ENCODE results near the gene TRIM59.
A peak's percentile ranks its signal among the peaks of the same experiment; 100 is the strongest.

TRIM59 gene

DNA sequence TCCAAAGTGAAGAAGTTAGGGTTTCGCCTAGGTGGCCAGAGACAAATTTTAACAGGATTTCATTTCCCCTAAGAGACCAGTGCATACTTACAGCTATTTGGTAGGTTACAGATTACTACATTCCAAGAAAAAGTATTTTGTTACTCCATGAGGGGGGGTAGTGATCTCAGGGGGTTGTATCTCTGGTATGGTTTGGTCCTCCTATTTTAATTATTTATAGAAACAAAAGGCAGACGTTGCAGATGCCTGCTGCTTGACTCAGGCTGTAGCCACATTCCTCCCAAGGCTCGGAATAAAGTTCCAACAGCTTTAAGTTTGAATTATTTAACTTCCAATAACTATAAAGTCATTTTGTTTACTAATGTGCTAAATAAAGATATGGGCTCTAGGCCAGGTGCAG is 1.3 kb upstream of the TRIM59 start:
- H3K4me3 ChIP-seq (ENCODE audit: low read depth, low read length): no peak overlapping the region
- TF ChIP-seq, protein P1, sequence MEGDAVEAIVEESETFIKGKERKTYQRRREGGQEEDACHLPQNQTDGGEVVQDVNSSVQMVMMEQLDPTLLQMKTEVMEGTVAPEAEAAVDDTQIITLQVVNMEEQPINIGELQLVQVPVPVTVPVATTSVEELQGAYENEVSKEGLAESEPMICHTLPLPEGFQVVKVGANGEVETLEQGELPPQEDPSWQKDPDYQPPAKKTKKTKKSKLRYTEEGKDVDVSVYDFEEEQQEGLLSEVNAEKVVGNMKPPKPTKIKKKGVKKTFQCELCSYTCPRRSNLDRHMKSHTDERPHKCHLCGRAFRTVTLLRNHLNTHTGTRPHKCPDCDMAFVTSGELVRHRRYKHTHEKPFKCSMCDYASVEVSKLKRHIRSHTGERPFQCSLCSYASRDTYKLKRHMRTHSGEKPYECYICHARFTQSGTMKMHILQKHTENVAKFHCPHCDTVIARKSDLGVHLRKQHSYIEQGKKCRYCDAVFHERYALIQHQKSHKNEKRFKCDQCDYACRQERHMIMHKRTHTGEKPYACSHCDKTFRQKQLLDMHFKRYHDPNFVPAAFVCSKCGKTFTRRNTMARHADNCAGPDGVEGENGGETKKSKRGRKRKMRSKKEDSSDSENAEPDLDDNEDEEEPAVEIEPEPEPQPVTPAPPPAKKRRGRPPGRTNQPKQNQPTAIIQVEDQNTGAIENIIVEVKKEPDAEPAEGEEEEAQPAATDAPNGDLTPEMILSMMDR (IDR thresholded peaks at IDR 0.05; ENCODE audit: low read depth, low read length): no peak
- in situ Hi-C loops (cut with HindIII; ENCODE audit: low sequenced_read_pairs): no loop called here
- peak; percentile 85 for DNase-seq (ENCODE audit: low read depth, low spot score)

DNA sequence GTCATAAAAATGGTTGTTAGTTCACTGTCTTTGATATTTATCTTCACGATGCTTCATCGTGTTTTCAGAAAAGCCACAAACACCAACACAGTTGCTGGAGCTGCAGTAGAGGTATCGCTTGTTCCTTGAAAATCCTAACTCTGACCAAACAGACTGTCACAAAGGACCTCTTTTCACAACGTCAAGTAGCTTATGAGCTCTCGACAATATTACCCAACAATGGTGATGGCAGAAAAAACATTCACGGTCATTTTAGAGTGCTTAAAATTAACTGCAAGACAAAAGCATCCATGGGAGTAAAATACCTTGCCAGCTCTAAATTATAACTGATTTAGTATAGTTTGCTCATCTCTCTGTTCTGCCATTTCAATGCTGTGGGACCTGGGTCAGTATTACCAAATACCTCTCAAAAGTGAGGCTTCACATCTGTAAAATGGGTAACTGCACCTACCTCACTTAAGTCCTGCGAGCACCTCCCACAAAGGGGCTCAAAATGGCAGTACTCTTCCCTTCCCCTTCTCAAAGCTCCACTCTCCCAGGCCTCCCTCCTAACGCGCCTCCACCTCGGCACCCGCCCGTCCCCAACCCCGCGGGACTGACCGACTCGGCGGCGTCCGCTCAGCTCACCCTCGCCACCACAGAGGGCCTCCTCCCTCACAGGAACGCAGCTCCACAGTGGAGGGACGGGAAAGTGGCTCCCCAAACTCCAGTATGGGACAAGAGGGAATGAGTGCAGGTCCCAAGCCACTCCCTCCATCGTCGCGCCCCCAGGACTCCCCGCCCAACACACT is 546 bp downstream of the TRIM59 start:
- in situ Hi-C loops (cut with HindIII; ENCODE audit: low sequenced_read_pairs): no loop called here
- peak overlapping the region; percentile 82 for H3K4me3 ChIP-seq (ENCODE audit: low read depth, low read length)
- DNase-seq (ENCODE audit: low read depth, low spot score): peak; percentile 43
- TF ChIP-seq, protein P1 (IDR thresholded peaks at IDR 0.05; ENCODE audit: low read depth, low read length): peak; percentile 0

DNA sequence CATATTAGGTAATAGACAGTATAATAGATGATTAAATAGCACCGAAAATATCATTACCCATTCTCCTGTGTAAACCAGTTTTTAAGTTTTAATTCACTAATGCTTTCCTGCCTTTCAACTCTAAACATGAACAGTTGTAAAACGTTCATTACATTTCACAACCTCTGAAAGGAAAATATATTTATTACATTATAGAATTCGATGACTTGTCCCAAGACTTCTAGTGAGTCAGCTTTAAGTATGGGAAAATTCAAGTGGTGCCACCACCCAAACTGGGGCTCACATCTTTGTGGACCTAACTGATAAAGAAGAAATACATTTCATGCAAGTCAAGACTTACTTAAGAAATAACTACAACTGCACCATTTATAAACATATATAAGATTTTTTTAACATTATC is 2.0 kb downstream of the TRIM59 start:
- peak; percentile 54 for DNase-seq (ENCODE audit: low read depth, low spot score)
- TF ChIP-seq, protein P1 (IDR thresholded peaks at IDR 0.05; ENCODE audit: low read depth, low read length): no peak
- in situ Hi-C loops (cut with HindIII; ENCODE audit: low sequenced_read_pairs): no loop called here
- peak overlapping the region; percentile 82 for H3K4me3 ChIP-seq (ENCODE audit: low read depth, low read length)

DNA sequence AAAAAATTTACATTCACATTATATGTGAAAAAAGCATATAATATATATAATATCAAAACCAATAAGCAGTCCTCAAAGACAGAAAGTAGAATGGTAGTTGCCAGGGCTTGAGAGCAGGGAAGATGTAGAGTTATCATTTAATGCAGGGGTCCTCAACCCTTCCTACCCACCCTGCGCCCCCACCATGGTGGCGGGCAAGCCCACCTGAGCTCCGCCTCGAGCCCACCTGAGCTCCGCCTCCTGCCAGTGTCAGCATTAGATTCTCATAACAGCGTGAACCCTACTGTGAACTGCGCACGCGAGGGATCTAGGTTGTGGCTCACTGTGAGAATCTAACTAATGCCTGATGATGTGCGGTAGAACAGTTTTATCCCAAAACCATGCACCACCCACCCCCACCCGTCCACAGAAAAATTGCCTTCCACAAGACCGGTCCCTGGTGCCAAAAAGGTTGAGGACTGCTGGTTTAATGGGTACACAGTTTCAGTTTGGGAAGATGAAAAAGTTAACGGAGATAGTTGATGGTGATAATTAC is 3.0 kb downstream of the TRIM59 start:
- no peak for DNase-seq (ENCODE audit: low read depth, low spot score)

DNA sequence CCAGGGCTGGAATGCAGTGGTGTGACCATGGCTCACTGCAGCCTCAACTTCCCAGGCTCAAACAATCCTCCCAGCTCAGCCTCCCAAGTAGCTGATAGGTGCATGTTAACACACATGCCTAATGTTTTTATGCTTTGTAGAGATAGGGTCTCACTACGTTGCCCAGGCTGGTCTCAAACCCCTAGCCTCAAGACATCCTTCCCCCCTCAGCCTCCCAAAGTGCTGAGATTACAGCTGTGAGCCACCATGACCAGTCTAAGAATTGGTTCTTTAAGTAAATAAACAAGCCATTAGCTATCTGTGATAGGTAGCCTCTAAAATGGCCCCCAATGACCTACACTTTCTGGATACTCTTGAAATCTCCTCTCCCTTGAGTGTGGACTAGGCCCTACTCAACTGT is 3.7 kb downstream of the TRIM59 start:
- DNase-seq (ENCODE audit: low read depth, low spot score): no peak
- TF ChIP-seq, protein P1 (IDR thresholded peaks at IDR 0.05; ENCODE audit: low read depth, low read length): no peak
- in situ Hi-C loops (cut with HindIII; ENCODE audit: low sequenced_read_pairs): no loop called here
- H3K4me3 ChIP-seq (ENCODE audit: low read depth, low read length): no peak overlapping the region

More for the DNA sequence above, 3.0 kb downstream of the TRIM59 start:
- no peak overlapping the region for H3K4me3 ChIP-seq (ENCODE audit: low read depth, low read length)
- TF ChIP-seq, protein P1 (IDR thresholded peaks at IDR 0.05; ENCODE audit: low read depth, low read length): no peak
- in situ Hi-C loops (cut with HindIII; ENCODE audit: low sequenced_read_pairs): no loop called here

DNA sequence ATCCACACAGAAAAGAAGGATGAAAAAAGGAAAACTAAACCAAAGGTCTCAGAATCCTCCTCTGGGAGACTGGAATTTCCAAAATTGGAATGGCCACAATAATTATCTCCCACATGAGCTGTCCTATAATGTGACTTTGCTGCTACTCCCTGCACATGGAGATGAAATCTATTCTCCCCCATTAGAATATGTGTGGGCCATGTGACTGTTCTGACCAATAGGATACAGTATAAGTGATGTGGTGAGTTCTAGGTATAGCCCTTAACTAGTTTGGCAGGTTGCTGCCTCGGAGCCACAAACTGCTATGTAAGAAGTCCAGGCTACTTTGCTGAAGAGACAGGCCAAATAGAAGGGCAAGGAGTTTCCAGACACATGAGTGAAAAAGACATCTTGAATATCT is 5.2 kb downstream of the TRIM59 start:
- H3K4me3 ChIP-seq (ENCODE audit: low read depth, low read length): no peak overlapping the region
- in situ Hi-C loops (cut with HindIII; ENCODE audit: low sequenced_read_pairs): no loop called here
- no peak for DNase-seq (ENCODE audit: low read depth, low spot score)
- TF ChIP-seq, protein P1 (IDR thresholded peaks at IDR 0.05; ENCODE audit: low read depth, low read length): no peak
